HL-60 (cell line): ENCODE measurements around the gene PITPNC1.

ENCODE experiments used
- DNase-seq, 2 experiments: peaks; one replicate each; pipeline ENCODE4 v3.0.0-alpha.2; 2010 to 2020; ENCODE audit warnings: low read depth in 1 of 2, low spot score in 1 of 2
- H3K27ac ChIP-seq: fragments of 250-450 bp; sonication (Bioruptor Pico); replicated peaks from 2 replicates; pipeline ENCODE4 v1.5.1; 2020; ENCODE audit warnings: mild to moderate bottlenecking, moderate library complexity
- H3K27me3 ChIP-seq: fragments of 250-450 bp; sonication (Bioruptor Pico); 2 replicates; pipeline ENCODE4 v1.5.1; 2021; ENCODE audit warnings: mild to moderate bottlenecking, moderate library complexity; ENCODE audit not compliant: insufficient read depth, poor library complexity, severe bottlenecking
- H3K4me3 ChIP-seq: replicated peaks from 2 replicates; pipeline ENCODE4 v1.5.1; 2011; ENCODE audit warnings: mild to moderate bottlenecking, control low read depth, low read length; ENCODE audit not compliant: insufficient read depth
- GABPA ChIP-seq: IDR thresholded peaks from 2 replicates; pipeline ENCODE4 v1.6.1; 2012; ENCODE audit warnings: low read depth
- POLR2AphosphoS5 ChIP-seq: IDR thresholded peaks from 2 replicates; pipeline ENCODE4 v1.6.1; 2012; ENCODE audit warnings: low read depth
- SPI1 ChIP-seq: IDR thresholded peaks from 2 replicates; pipeline ENCODE4 v1.6.1; 2012; ENCODE audit warnings: low read depth, mild to moderate bottlenecking, borderline replicate concordance
- TF ChIP-seq, protein P1 (sequence below): IDR thresholded peaks from one replicate; pipeline ENCODE4 v1.5.1; 2011; ENCODE audit warnings: low read length, control low read depth, inconsistent platforms; ENCODE audit not compliant: insufficient read depth
- TF ChIP-seq, protein P2 (sequence below): IDR thresholded peaks from 2 replicates; pipeline ENCODE4 v1.6.1; 2012; ENCODE audit warnings: low read depth; ENCODE audit not compliant: insufficient replicate concordance

PITPNC1 gene

DNA sequence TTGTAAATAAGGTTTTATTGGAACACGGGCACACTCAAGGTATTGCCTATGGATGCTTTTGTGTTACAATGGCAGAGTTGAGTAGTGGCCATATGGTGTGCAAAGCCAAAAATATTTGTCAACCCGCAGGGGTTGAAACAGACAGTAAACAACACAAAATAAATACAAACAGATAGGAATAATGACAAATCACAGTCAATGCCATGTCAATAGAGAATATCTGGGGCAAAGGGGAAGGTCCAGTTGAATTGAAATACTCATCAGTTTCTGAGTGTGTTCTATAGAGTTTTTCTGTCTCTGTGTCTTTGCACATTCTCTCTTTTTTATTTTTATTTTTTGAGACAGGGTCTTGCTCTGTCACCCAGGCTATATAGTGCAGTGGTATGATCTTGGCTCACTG lies 37.5 kb downstream of the PITPNC1 start:
- no peak for TF ChIP-seq SPI1
- no peak for TF ChIP-seq GABPA
- no peak overlapping the region for H3K27ac ChIP-seq

DNA sequence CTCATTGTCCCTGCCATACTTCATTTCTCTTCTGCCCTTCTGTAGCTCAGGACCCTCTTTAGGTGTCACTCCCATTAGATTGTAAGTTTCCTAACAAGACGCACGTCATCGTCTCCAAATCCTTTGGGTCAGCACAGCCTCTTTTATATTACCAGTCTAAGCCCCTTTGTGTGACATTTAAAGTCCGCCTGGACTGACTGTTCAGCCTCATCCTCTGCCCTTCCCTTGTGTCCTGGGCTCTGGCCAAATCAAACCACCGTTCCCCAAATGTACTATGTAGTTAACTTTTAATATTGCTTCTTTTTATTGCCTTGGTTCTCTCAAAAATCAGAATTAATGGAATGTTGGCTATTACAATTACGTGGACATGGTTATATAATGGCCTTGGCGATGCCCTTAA lies 38.2 kb downstream of the PITPNC1 start:
- DNase-seq = no peak
- no peaks in the 10 kb centered on the region for H3K27me3 ChIP-seq
- no peak overlapping the region for H3K4me3 ChIP-seq
- no peak overlapping the region for H3K27ac ChIP-seq
- TF ChIP-seq POLR2AphosphoS5 (no peak), GABPA (no peak), SPI1 (no peak)
- TF ChIP-seq, protein P1, sequence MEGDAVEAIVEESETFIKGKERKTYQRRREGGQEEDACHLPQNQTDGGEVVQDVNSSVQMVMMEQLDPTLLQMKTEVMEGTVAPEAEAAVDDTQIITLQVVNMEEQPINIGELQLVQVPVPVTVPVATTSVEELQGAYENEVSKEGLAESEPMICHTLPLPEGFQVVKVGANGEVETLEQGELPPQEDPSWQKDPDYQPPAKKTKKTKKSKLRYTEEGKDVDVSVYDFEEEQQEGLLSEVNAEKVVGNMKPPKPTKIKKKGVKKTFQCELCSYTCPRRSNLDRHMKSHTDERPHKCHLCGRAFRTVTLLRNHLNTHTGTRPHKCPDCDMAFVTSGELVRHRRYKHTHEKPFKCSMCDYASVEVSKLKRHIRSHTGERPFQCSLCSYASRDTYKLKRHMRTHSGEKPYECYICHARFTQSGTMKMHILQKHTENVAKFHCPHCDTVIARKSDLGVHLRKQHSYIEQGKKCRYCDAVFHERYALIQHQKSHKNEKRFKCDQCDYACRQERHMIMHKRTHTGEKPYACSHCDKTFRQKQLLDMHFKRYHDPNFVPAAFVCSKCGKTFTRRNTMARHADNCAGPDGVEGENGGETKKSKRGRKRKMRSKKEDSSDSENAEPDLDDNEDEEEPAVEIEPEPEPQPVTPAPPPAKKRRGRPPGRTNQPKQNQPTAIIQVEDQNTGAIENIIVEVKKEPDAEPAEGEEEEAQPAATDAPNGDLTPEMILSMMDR = no peak
- TF ChIP-seq, protein P2, sequence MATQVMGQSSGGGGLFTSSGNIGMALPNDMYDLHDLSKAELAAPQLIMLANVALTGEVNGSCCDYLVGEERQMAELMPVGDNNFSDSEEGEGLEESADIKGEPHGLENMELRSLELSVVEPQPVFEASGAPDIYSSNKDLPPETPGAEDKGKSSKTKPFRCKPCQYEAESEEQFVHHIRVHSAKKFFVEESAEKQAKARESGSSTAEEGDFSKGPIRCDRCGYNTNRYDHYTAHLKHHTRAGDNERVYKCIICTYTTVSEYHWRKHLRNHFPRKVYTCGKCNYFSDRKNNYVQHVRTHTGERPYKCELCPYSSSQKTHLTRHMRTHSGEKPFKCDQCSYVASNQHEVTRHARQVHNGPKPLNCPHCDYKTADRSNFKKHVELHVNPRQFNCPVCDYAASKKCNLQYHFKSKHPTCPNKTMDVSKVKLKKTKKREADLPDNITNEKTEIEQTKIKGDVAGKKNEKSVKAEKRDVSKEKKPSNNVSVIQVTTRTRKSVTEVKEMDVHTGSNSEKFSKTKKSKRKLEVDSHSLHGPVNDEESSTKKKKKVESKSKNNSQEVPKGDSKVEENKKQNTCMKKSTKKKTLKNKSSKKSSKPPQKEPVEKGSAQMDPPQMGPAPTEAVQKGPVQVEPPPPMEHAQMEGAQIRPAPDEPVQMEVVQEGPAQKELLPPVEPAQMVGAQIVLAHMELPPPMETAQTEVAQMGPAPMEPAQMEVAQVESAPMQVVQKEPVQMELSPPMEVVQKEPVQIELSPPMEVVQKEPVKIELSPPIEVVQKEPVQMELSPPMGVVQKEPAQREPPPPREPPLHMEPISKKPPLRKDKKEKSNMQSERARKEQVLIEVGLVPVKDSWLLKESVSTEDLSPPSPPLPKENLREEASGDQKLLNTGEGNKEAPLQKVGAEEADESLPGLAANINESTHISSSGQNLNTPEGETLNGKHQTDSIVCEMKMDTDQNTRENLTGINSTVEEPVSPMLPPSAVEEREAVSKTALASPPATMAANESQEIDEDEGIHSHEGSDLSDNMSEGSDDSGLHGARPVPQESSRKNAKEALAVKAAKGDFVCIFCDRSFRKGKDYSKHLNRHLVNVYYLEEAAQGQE = no peak

More for the DNA sequence above, 37.5 kb downstream of the PITPNC1 start:
- no peak for DNase-seq
- Histone ChIP-seq H3K27me3 (no peaks in the 10 kb centered on the region), H3K4me3 (no peak overlapping the region)

DNA sequence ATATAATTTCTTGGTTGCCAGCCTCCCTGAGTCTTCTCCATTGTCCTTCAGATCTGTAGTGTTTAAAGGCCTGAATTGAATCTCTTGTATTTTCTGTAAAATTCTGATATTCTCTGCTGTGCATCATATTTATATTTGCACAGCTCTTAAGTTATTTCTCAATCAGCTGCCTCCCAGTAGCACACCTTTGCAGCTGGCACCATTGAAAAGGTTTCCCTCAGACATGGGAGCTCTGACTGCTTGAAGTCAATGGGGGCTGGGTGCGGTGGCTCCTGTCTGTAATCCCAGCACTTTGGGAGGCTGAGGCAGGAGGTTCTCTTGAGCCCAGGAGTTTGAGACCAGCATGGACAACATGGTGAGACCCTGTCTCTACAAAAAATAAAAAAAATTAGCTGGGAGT lies 40.4 kb downstream of the PITPNC1 start:
- H3K4me3 ChIP-seq = no peak overlapping the region
- TF ChIP-seq GABPA = no peak
- TF ChIP-seq, protein P1 = no peak
- no peak overlapping the region for H3K27ac ChIP-seq
- no peak for DNase-seq
- no peaks in the 10 kb centered on the region for H3K27me3 ChIP-seq

DNA sequence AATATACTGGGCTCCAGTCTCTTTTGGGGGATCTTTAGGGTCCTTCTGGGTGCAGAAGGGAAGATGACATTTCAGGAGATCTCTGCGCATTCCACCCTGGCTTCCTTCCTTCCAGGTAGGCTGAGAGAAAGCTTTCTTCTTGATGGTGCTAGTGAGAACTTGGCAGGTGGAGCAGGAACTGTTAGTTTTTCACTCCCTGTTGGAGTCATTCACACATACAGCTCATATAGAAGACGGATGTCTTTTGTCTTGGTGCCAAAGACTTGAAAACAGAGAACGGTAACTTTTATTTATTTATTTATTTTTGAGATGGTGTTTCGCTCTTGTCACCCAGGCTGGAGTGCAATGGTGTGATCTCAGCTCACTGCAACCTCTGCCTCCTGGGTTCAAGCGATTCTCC lies 43.9 kb downstream of the PITPNC1 start:
- no peaks in the 10 kb centered on the region for H3K27me3 ChIP-seq
- no peak overlapping the region for H3K27ac ChIP-seq
- H3K4me3 ChIP-seq = no peak overlapping the region
- no peak for DNase-seq
- no peak for TF ChIP-seq POLR2AphosphoS5
- TF ChIP-seq, protein P2 = no peak
- TF ChIP-seq, protein P1 = no peak
- no peak for TF ChIP-seq GABPA
- TF ChIP-seq SPI1 = no peak
